PFSK-1 (cell line): ENCODE measurements around the gene UFSP1.

Experiments used
- POLR2AphosphoS5 ChIP-seq: IDR thresholded peaks from 2 replicates; pipeline ENCODE4 v1.6.1; 2012; ENCODE audit warnings: low read depth, mild to moderate bottlenecking, control low read depth, low read length, moderate library complexity
- REST ChIP-seq, 2 experiments: IDR thresholded peaks; 2 replicates each; pipeline versions ENCODE4 v1.6.1 to v1.8.0; 2011 to 2012; ENCODE audit warnings: low read depth in 2 of 2, low read length in 2 of 2, control low read depth in 1 of 2, inconsistent platforms in 1 of 2, mild to moderate bottlenecking in 1 of 2, moderate library complexity in 1 of 2; ENCODE audit not compliant: insufficient read depth in 1 of 2

GRCh38 chr7:100911484-100911883 lies 22.0 kb upstream of the UFSP1 start:
- TF ChIP-seq REST (IDR thresholded peaks at IDR 0.05; ENCODE audit: insufficient read depth in 1 of 2, low read depth in 2 of 2, low read length in 2 of 2) (no peak), POLR2AphosphoS5 (no peak)
